DLD1 (cell line): ENCODE measurements around the gene RBM8A.
"Not testable (repeated sequence)": the region's sequence is repeated elsewhere in the genome, so short reads cannot be mapped to it uniquely, and the experiment has no call there.

ENCODE experiments used
- in situ Hi-C: cut with HindIII; loops from 2 replicates; pipeline ENCODE4 v1.10.0; 2017; ENCODE audit warnings: low sequenced_read_pairs

Gene RBM8A

DNA sequence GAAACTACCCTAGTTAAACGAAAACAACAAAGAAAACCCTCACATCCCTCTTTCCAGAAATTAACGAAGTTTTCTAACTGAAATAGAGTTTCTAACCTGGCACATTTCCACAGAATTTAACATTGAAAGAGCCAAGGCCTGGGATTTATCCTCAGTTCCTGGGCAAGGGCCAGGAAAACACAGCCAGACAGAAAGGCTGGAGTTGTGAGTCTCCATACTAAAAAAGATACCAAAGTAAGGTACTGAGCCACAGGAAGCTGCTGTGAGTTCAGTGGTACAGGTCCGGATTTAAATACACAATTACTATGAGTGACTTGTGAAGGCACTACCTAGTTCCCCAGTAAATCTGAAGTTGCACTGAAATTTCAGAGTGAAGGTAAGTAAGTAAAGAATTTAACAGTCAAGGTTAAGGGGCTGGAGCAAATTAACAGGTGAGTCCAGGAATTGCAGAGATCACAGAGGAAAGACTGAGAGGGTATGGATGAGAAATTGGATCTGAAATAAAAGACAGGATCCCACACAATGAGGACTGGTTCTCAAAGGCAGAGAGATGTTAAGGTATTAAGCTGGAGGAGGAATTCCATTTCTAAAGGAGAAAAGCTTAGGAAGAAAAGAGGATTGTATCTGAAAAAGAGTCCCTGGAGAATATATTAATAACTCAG is 29.6 kb upstream of the RBM8A start:
- in situ Hi-C loops = no loop called here

DNA sequence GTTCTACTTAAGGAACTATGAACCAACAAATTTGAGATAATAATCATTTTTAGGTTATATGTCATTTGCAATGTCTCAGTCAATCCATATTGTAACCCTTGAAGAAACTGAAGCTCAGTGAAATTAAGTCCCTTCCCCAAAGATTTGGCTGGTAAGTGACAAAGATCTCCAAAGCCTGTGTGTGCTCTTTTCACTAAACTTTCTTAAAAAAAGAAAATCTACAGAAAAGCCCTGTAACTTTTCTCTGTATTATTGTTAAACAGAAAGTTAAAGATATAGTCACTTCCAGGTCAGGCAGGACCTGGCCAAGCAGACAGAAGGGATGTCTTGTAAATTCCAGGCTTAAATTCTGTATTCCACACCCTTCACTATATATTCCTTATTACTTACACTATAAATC is 29.1 kb upstream of the RBM8A start:
- in situ Hi-C loops = no loop called here

DNA sequence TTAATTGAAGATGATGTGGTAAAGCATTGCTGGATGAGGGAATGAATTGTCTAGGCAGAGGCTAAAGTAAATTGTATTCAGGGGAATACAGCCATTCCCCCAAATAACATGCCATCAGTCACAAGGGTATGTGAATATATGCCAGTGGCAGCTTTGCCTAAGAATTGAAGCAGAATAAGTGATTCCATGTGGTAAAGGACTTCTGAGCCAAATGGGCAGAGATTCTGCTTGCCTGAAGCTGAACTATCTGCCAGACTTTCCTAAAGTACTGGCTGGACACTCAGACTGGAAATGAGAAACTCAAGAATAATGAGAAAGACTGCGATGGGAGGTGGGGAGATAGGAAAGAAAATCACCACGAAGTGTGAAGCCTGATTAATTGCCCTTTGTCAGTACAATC is 28.2 kb upstream of the RBM8A start:
- in situ Hi-C loops = no loop called here

DNA sequence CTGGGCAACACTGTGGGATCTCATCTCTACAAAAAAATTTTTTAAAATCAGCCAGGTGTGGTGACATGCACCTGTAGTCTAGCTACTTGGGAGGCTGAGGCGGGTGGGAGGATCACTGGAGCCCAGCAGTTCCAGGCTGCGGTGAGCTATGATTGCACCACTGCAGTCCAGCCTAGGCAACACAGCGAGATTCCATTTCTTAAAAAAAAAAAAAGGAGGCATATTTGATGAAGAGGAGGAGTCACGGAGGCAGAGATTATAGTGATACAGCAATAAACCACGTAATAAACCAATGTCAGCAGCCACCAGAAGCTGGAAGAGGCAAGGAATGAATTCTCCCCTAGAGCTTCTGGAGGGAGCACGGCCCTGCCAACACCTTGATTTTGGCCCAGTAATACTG is 26.6 kb upstream of the RBM8A start:
- in situ Hi-C loops = no loop called here

DNA sequence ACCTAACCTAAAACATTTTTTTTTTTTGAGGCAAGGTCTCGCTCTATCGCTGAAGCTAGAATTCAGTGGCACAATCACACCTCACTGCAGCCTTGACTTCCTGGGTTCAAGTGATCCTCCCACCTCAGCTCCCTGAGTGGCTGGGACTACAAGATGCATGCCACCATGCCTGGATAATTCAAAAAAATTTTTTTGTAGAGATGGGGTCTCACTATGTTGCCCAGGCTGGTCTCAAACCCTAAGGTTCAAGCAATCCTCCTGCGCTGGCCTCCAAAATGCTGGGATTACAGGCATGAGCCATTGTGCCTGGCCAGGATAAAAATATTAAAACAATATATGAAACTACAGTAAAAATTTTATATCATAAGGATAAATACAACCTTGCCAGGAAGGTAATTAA is 25.6 kb upstream of the RBM8A start:
- in situ Hi-C loops = no loop called here

DNA sequence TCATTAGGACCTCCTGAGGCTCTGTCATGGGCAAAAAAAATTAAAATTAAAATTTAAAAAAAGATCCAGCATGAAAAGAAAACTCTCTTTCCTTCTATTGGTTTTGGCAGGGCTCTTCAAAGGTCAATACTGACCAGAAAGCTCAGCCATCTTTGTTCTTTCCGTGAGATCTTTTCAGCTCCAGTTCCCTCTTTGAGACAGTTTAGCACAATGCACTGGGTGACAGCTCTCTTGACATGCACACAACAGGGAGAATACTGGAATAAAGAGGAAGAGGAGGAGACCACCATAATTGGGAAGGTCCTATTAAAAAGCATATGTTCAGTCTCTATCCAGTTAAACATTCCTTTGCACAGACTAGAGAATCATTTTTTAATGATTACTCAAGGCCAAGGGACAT is 24.2 kb upstream of the RBM8A start:
- in situ Hi-C loops = no loop called here

DNA sequence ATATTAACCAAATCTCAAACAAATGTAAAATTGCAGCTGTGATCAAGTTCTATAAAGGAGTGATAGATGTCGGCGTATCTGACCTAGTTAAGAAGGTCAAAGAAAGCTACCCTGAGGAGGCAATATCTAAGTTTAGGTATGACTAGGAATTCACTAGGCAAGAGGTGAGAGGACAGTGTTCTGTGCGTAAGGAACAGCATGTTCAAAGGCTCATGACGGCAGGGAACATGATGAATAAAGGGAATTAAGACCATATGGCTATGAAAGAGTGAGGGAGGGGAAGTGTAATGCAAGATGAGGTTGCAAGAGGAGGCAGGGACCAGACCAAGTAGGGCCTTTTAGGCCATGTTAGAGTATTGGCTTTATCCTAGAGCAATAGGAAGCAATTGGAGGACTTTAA is 21.9 kb upstream of the RBM8A start:
- in situ Hi-C loops = no loop called here

DNA sequence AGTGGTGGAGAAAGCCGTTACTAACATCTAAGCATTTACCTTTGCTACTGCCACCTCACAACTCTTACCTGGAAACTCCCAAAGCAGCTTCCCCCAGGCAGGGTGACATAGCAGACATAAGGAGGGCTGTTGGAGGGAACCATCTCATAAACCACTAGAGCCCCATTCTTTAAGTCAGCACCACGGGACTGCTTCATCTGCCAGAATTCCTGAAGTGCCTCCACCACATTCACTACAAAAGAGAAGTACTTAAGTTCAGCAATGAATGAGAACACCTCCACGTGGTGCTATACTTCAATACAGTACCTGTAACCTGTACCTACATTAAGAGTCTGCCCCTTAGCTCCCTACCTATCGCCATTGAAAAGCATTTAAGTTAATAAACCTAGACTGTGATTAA is 20.3 kb upstream of the RBM8A start:
- in situ Hi-C loops = no loop called here

DNA sequence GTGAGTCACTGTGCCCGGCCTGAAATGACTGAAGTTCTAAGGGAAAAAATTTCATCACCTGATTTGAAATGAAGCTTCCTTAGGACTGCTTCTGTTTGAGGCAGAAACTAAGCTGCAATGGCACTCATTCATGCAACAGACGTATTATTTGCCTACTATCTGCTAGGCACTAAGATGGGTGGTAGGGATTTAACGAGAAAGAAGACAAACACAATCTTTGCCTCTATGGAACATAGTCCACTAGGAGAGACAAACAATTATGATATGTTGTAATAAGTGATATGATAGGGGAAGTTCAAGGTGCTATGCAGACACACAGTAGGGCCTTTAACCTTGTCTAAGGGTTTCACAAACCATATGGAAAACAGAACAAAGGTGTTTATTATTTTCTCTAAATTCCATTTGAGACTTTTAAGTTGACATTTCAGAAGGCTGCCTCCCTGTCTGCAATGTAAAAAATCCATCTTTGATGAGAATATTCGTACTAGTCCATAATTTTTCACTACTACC is 19.2 kb upstream of the RBM8A start:
- in situ Hi-C loops = no loop called here

DNA sequence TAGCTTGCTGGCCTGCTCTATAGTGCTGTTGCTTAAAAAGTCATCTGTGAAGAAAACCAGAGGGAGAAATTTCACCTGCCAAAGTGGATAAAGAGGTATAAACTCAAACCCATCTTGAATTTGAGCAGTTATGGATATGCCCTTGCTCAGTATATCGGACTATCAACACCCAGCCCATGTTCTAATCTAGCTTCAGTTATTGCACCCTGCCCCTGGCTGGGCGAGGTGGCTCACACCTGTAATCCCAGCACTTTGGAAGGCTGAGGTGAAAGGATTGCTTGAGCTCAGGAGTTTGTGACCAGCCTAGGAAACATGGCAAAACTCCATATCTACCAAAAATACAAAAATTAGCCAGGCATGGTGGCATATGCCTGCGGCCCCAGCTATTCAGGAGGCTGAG is 17.2 kb upstream of the RBM8A start:
- in situ Hi-C loops = no loop called here

DNA sequence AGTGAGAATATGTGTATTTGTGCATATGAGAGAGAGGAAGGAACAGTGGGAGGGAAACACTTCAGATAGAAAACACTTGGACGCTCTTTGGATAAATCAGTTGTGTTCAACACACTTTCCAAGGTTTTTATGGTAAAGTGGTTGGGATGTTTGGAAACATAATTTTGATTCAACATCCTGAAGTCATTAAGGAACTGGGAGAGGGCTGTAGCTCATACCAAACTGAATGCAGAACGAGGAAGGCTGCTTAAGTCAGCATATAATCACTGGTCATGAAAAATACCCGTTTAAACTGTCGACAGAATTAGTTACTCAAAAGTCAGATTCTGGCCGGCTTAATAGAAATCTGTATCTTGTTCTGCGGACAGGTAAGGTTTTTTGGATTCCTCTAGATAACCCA is 15.6 kb upstream of the RBM8A start:
- in situ Hi-C loops = no loop called here

DNA sequence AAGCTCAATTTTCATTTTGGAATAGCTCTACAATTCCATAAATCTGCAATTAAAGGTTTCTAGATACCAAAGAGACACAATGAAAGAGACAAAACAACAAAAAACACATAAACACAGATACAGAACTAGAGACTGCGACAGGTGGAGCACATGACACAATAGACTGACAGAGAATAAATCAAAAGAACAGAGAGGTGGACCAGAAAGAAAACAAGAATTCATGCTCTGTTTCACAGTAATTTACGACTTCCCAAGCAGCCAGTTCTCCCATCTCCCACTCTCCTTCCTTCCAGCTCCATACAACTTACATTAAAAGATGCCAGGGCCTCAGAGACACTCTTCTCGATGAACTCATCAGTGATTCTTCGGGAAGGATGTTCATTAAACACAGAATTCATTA is 15.1 kb upstream of the RBM8A start:
- in situ Hi-C loops = no loop called here

DNA sequence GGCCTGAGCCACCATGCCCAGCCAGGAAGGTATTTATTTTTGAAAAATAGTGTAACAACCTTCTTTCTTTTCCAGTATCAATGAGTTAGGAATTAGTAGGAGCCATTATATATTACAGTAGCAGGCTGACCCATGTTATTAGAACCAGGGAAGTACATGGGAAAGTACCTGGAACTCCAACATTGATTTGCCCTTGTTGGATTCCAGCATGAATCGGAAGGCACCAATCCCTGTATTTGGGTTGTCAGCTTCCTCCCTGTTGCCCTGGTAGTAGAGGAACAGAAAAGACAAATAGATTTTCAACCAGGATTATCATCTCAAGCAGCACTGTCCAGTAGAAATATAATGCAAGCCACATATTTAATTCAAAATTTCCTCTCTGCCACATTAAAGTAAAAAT is 10.2 kb upstream of the RBM8A start:
- in situ Hi-C loops = no loop called here

DNA sequence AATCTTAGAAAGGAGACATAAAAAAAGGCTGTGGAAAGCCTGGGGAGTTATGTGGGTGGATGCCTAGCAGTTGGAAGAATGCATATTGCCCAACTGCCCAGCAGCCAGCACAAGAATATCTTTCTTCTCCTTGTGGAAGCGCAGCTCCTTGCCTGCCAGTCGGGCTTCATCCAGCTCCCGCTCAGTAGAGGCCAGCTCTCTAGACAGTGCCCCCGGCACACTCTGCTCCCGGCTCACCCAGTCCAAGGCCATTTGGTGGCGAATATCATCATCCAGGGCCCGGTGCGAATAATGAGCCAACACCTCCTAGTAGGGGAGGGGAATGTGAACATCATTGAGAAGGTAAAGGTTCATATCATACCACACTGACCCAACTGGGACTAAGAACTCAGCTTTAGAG is 9.0 kb upstream of the RBM8A start:
- in situ Hi-C loops = no loop called here

DNA sequence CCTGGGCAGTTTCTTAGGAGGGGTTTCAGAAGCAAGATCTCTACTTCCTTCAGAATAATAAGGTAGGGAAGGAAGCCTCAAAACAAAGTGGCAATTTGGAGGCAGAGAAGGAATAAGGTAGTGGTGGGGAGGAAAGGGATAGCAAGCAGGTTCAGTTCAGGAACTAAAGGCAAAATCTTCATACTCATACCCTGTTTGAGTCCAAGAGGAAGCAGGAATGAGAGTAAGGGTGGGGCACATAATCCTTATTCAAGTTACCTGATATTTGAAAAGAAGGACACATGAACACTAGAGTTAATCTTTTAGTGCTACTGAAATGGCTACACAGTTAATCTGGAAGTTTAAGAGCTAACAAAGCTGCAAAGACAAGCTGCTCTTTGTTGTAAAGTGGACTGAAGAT is 8.4 kb upstream of the RBM8A start:
- in situ Hi-C loops = no loop called here

DNA sequence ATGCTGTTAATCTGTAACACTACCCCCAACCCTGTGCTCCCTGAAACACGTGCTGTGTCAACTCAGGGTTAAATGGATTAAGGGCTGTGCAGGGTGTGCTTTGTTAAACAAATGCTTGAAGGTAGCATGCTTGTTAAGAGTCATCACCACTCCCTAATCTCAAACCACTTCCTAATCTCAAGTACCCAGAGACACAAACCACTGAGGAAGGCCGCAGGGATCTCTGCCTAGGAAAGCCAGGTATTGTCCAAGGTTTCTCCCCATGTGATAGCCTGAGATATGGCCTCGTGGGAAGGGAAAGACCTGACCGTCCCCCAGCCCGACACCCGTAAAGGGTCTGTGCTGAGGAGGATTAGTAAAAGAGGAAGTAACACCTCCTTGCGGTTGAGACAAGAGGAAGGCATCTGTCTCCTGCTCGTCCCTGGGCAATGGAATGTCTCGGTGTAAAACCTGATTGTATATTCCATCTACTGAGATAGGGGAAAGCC is 5.3 kb upstream of the RBM8A start:
- in situ Hi-C loops = not testable (repeated sequence)

DNA sequence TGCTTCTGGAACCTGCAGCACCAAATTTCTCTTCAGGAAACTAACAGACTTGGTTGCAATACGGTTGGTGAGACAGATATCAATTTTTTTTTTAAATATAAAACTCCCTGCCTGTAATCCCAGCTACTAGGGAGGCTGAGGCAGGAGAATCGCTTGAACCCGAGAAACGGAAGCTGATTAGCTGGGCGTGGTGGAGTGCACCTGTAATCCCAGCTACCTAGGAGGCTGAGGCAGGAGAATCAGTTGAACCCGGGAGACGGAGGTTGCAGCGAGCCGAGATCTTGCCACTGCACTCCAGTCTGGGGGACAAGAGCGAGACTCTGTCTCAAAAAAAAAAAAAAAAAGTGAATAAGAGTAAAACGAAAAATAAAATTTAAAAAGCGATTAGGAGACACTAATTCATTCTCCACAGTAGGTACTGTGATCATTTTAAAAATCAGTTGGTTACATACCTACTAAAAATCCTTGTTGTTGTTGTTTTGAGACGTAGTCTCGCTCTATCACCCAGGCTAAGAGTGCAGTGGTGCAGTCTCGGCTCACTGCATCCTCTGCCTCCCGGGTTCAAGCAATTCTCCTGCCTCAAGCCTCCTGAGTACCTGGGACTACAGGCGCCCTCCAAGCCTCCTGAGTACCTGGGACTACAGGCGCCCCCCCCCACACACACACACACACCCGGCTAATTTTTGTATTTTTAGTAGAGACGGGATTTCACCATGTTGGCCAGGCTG is 796 bp upstream of the RBM8A start:
- in situ Hi-C loops = no loop called here

DNA sequence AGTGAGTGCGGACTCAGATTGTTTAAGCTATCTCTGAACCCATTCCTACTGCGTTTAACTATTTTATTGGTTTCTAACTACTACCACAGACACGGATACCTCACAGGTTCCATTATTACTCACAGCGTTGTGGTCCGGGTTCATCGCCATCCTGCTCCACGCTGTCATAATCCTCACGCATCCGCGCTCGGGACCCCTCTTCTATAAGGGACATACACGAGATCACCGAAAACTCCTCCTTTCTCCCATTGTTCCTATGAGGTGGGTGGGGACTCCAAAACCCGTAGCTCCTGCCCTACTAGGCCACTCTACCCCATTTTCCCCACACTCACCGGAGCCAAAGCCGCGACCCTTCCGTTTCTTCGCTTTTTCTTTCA is 610 bp downstream of the RBM8A start:
- in situ Hi-C loops = no loop called here

DNA sequence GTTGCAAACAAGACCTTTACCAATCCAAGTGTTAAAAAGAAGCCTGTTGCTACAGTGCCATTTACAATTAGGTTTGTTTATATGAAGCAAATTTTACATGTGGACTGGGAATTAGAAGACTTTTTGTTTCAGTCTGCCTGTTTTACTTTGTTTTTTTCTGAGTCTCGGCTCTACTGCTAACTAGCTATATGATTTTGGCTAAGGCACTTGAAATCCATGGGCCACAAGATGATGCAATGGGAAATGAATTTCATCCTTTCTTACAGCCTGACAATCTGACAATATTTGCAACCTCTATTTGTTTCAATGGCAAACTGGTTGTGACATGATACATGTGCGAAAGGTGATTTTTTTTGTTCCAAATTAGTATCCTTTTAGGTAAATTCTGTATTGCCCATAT is 5.0 kb downstream of the RBM8A start:
- in situ Hi-C loops = no loop called here

DNA sequence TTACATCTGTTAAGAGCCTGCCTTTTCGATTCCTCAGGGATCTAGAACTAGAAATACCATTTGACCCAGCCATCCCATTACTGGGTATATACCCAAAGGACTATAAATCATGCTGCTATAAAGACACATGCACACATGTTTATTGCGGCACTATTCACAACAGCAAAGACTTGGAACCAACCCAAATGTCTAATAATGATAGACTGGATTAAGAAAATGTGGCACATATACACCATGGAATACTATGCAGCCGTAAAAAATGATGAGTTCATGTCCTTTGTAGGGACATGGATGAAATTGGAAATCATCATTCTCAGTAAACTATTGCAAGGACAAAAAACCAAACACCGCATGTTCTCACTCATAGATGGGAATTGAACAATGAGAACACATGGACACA is 7.0 kb downstream of the RBM8A start:
- in situ Hi-C loops = not testable (repeated sequence)

DNA sequence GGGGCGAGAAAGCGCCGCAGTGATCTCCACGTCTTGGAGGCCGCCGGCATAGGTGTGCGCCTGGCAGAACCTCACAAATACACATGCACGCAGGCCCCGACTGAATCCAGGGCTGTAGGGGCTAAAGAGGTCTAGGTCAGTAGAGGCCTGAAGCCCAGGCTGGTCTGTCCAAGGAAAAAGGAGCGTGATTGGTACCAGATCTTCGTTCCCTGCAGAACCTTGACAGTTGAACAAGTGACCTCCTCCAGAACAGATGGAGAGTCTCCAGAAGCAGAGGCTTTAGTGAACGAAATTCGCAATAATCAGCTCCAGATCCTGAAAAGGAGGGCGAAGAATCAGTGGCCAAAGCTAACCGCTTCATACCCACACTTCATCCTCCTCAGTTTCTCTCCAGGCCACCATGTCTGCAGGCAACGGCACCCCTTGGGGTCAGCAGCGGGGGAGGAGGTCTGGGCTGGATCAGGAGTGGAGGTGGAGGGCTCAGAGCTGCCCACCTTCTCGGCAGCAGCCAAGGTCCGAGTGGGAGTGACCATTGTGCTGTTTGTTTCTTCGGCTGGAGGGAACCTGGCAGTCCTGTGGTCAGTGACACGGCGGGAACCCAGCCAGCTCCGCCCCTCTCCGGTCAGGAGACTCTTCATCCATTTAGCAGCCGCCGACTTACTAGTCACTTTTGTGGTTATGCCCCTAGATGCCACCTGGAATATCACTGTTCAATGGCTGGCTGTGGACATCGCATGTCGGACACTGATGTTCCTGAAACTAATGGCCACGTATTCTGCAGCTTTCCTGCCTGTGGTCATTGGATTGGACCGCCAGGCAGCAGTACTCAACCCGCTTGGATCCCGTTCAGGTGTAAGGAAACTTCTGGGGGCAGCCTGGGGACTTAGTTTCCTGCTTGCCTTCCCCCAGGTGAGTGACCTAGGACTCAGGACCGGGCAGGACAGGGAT is 8.0 kb downstream of the RBM8A start:
- in situ Hi-C loops = no loop called here
